ENCODE results near the gene CFL2. TPM values are rescaled to one million over a fixed set of nuclear protein-coding genes. Genes with fewer than 3 reads are reported as not detected.

The CFL2 gene
- total RNA-seq, 1 donor from 2014 or later: 241 TPM

DNA sequence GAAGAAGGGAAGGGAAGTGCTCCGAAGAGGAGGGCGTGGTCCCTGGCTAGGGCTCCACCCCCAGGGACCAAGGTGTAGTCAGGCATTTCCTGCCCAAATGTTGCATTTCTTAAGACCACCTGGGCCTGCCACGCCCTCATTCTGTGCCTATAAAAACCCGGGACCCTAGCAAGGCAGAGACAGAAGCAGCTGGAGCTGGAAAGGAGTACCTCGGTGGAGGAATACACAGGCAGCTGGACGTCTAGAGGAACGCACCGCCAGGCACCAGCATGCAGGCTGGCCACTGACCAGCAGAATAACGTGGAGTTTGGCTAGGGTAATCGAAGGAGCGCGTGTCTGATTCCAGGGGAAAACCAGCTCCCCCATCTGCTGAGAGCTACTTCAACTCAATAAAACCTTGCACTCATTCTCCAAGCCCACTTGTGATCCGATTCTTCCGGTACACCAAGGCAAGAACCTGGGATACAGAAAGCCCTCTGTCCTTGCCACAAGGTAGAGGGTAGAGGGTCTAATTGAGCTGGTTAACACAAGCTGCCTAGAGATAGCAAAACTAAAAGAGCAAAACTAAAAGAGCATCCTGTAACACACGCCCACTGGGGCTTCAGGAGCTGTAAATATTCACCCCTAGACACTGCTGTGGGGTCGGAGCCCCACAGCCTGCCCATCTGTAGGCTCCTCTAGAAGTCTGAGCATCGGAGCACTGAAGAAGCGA is 21.0 kb downstream of the CFL2 start:
- H3K27ac ChIP-seq (ENCODE audit: low read depth, low read length): peak overlapping the region; percentile 22
- peak overlapping the region; percentile 36 to 77 (median 60) for H3K9ac ChIP-seq (ENCODE audit: low read depth in 1 of 3, low read length in 3 of 3)

DNA sequence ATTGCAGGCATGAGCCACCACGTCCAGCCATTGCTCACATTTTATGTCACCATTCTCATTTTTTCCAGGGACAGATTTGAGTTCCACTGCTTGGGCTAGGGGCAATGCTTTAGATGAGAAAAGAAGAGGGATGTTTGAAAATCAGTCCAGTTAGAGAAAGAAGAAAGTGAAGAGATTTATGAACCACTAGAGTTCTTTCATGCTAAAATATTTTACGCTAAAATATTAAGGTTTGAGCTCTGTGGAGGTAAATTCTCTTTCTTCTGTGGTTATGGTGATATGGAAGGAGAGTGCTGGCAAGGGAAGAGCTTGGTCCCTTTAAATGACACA is 21.5 kb downstream of the CFL2 start:
- no peaks in the 10 kb centered on the region for H3K27me3 ChIP-seq (ENCODE audit: control insufficient read depth in 3 of 3, insufficient read depth in 3 of 3, low read length in 3 of 3)
- H3K27ac ChIP-seq (ENCODE audit: low read depth, low read length): no peak overlapping the region
- peak overlapping the region; percentile 68 to 80 (median 74) for H3K4me3 ChIP-seq (ENCODE audit: low read length in 3 of 3)

More for the DNA sequence above, 21.0 kb downstream of the CFL2 start:
- Histone ChIP-seq H3K9me3 (ENCODE audit: control insufficient read depth in 3 of 3, low read length in 3 of 3) (no peaks in the 10 kb centered on the region), H3K4me3 (ENCODE audit: low read length in 3 of 3) (peak overlapping the region; percentile 68 to 80 (median 74)), H3K36me3 (ENCODE audit: control insufficient read depth in 3 of 3, insufficient read depth in 3 of 3, low read length in 3 of 3) (no peaks in the 10 kb centered on the region), H3K27me3 (ENCODE audit: control insufficient read depth in 3 of 3, insufficient read depth in 3 of 3, low read length in 3 of 3) (no peaks in the 10 kb centered on the region), H3K4me1 (ENCODE audit: control insufficient read depth in 3 of 3, insufficient read depth in 3 of 3, low read length in 3 of 3) (peaks cover 10 to 15% (median 14%) of the 10 kb centered on the region in 3 donors)

DNA sequence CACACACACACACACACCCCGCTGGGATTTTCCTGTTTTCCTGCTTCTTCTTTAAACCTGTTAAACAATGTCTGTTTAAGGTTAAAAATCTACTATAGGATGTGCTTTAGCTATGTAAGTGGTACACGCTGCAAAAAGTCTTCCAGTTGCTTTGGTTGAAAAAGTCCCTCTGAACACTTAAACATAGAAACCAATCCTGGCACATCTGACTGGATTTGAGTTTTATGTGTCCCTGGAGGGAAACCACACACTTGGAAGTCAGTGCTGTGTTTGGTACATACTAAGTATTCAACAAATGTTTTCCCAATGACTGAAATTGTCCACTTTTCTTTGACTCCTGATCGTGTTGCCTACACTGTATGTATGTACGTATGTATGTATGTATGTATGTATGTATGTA is 22.0 kb downstream of the CFL2 start:
- Histone ChIP-seq H3K4me3 (ENCODE audit: low read length in 3 of 3) (peak overlapping the region in 1 of 3 donors; percentile 74), H3K9ac (ENCODE audit: low read depth in 1 of 3, low read length in 3 of 3) (no peak overlapping the region), H3K4me1 (ENCODE audit: control insufficient read depth in 3 of 3, insufficient read depth in 3 of 3, low read length in 3 of 3) (peaks cover 10 to 15% (median 14%) of the 10 kb centered on the region in 3 donors), H3K9me3 (ENCODE audit: control insufficient read depth in 3 of 3, low read length in 3 of 3) (no peaks in the 10 kb centered on the region), H3K36me3 (ENCODE audit: control insufficient read depth in 3 of 3, insufficient read depth in 3 of 3, low read length in 3 of 3) (no peaks in the 10 kb centered on the region), H3K27ac (ENCODE audit: low read depth, low read length) (no peak overlapping the region), H3K27me3 (ENCODE audit: control insufficient read depth in 3 of 3, insufficient read depth in 3 of 3, low read length in 3 of 3) (no peaks in the 10 kb centered on the region)

More for the DNA sequence above, 21.5 kb downstream of the CFL2 start:
- Histone ChIP-seq H3K4me1 (ENCODE audit: control insufficient read depth in 3 of 3, insufficient read depth in 3 of 3, low read length in 3 of 3) (peaks cover 10 to 15% (median 14%) of the 10 kb centered on the region in 3 donors), H3K9me3 (ENCODE audit: control insufficient read depth in 3 of 3, low read length in 3 of 3) (no peaks in the 10 kb centered on the region), H3K36me3 (ENCODE audit: control insufficient read depth in 3 of 3, insufficient read depth in 3 of 3, low read length in 3 of 3) (no peaks in the 10 kb centered on the region), H3K9ac (ENCODE audit: low read depth in 1 of 3, low read length in 3 of 3) (peak overlapping the region; percentile 36 to 77 (median 60))

DNA sequence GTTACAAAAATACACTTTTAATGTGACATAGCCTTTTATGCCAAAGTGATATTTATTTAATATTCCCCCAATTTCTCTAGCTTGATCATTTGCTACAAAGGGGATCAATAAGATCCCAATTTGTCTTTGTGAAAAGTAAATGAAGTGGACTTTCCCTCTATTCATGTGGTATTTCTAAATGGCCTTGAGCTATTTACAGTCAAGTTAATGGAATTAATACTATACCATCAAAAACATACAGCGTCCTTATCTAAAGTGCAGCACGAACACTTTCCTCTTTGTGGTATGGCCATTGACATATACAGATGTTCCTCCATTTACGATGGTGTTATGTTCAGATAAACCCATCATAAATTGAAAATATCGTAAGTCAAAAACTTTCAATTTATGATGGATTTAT is 23.2 kb downstream of the CFL2 start:
- Histone ChIP-seq H3K4me3 (ENCODE audit: low read length in 3 of 3) (no peak overlapping the region), H3K27ac (ENCODE audit: low read depth, low read length) (no peak overlapping the region), H3K27me3 (ENCODE audit: control insufficient read depth in 3 of 3, insufficient read depth in 3 of 3, low read length in 3 of 3) (no peaks in the 10 kb centered on the region), H3K36me3 (ENCODE audit: control insufficient read depth in 3 of 3, insufficient read depth in 3 of 3, low read length in 3 of 3) (no peaks in the 10 kb centered on the region), H3K9ac (ENCODE audit: low read depth in 1 of 3, low read length in 3 of 3) (no peak overlapping the region), H3K9me3 (ENCODE audit: control insufficient read depth in 3 of 3, low read length in 3 of 3) (no peaks in the 10 kb centered on the region), H3K4me1 (ENCODE audit: control insufficient read depth in 3 of 3, insufficient read depth in 3 of 3, low read length in 3 of 3) (peaks cover 10 to 15% (median 14%) of the 10 kb centered on the region in 3 donors)

DNA sequence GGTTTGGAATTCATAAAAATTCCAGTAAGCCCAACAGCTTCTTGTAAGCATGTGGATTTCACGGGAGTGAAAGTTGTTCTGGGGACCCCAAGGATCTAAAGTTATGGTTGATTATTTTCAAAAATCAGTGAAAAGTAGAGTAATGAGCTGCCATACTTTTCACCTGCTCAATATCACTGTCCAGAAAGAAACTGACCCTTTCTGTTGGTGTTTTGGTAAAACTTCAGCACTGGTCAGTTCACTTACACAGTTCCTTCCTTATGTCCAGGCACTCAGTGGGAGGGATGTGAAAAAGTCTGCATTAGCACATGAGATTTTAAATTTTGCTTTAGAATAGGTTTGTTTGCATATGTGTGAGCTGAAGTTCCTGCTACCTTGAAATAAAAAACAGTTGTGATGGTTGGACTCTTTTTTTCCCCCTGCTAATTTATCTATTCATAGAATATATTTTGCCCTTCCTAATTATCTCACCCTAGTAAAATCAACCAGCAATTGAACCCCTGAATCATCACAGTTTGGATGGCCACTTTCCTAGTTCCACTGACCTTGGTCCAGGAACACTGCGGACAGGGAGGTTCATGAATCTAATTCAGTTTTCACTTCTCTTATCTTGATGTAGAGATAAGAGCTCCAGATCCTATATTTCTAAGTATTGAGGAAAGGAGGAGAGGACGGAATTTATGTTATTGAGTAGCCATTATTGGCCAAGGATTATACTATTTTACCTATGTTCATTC is 25.8 kb downstream of the CFL2 start:
- H3K27me3 ChIP-seq (ENCODE audit: control insufficient read depth in 3 of 3, insufficient read depth in 3 of 3, low read length in 3 of 3): no peaks in the 10 kb centered on the region
- no peak overlapping the region for H3K27ac ChIP-seq (ENCODE audit: low read depth, low read length)
- H3K9me3 ChIP-seq (ENCODE audit: control insufficient read depth in 3 of 3, low read length in 3 of 3): no peaks in the 10 kb centered on the region
- H3K4me3 ChIP-seq (ENCODE audit: low read length in 3 of 3): no peak overlapping the region
- H3K36me3 ChIP-seq (ENCODE audit: control insufficient read depth in 3 of 3, insufficient read depth in 3 of 3, low read length in 3 of 3): no peaks in the 10 kb centered on the region
- peaks cover 10 to 15% (median 14%) of the 10 kb centered on the region in 3 donors for H3K4me1 ChIP-seq (ENCODE audit: control insufficient read depth in 3 of 3, insufficient read depth in 3 of 3, low read length in 3 of 3)
- H3K9ac ChIP-seq (ENCODE audit: low read depth in 1 of 3, low read length in 3 of 3): no peak overlapping the region

DNA sequence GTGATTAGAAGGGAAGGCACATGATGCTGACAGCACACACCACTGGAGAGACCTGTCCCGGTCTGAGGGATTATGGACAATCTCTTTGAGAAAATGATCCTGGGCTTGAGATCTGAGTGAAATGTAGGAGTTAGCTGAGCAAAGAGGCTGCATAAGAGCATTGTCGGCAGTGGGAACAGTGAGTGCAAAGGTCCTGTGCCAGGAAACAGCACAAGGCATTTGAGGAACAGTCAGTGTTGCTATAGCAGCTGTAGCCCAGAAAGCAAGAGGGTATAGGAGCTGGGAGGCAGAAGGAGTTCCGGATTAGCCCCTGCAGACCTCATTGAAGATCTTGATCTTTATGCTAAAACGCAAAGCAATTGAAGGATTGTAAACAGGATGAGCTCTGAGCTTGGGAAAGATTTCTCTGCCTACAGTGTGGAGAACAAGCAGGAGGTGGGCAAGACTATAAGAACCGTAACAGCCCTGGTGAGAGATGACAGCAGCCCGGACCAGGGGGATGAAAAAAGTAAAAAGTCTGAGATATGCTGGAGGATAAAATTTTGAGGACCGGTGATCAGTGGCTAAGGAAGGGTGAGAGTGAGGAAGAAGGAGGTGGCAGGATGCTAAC is 28.5 kb downstream of the CFL2 start:
- no peaks in the 10 kb centered on the region for H3K9me3 ChIP-seq (ENCODE audit: control insufficient read depth in 3 of 3, low read length in 3 of 3)
- no peak overlapping the region for H3K27ac ChIP-seq (ENCODE audit: low read depth, low read length)
- H3K36me3 ChIP-seq (ENCODE audit: control insufficient read depth in 3 of 3, insufficient read depth in 3 of 3, low read length in 3 of 3): no peaks in the 10 kb centered on the region
- no peak overlapping the region for H3K4me3 ChIP-seq (ENCODE audit: low read length in 3 of 3)
- peaks cover 2 to 8% (median 7%) of the 10 kb centered on the region in 3 donors for H3K4me1 ChIP-seq (ENCODE audit: control insufficient read depth in 3 of 3, insufficient read depth in 3 of 3, low read length in 3 of 3)
- H3K9ac ChIP-seq (ENCODE audit: low read depth in 1 of 3, low read length in 3 of 3): no peak overlapping the region
- H3K27me3 ChIP-seq (ENCODE audit: control insufficient read depth in 3 of 3, insufficient read depth in 3 of 3, low read length in 3 of 3): no peaks in the 10 kb centered on the region

DNA sequence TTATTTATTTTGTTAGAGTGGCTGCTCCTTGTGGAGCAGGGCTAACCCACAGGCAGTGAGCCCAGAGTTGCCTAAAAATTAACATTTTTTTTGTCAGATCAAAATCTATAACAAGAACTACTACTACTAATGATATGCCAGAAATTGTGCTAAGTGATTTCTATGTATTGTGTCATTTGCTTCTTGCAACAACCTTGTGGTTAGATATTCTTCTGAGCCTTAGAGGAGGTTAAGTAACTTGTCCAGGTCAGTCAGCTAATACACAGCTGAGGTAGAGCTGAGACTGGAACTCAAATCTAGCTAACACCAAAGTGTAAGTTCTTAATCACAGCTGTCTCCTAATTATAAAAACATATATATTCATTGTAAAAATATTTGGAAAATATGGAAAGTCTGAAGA is 29.8 kb downstream of the CFL2 start:
- Histone ChIP-seq H3K27me3 (ENCODE audit: control insufficient read depth in 3 of 3, insufficient read depth in 3 of 3, low read length in 3 of 3) (no peaks in the 10 kb centered on the region), H3K27ac (ENCODE audit: low read depth, low read length) (no peak overlapping the region), H3K4me1 (ENCODE audit: control insufficient read depth in 3 of 3, insufficient read depth in 3 of 3, low read length in 3 of 3) (peaks cover 2 to 9% (median 8%) of the 10 kb centered on the region in 3 donors), H3K9me3 (ENCODE audit: control insufficient read depth in 3 of 3, low read length in 3 of 3) (no peaks in the 10 kb centered on the region), H3K36me3 (ENCODE audit: control insufficient read depth in 3 of 3, insufficient read depth in 3 of 3, low read length in 3 of 3) (no peaks in the 10 kb centered on the region), H3K4me3 (ENCODE audit: low read length in 3 of 3) (no peak overlapping the region), H3K9ac (ENCODE audit: low read depth in 1 of 3, low read length in 3 of 3) (no peak overlapping the region)

DNA sequence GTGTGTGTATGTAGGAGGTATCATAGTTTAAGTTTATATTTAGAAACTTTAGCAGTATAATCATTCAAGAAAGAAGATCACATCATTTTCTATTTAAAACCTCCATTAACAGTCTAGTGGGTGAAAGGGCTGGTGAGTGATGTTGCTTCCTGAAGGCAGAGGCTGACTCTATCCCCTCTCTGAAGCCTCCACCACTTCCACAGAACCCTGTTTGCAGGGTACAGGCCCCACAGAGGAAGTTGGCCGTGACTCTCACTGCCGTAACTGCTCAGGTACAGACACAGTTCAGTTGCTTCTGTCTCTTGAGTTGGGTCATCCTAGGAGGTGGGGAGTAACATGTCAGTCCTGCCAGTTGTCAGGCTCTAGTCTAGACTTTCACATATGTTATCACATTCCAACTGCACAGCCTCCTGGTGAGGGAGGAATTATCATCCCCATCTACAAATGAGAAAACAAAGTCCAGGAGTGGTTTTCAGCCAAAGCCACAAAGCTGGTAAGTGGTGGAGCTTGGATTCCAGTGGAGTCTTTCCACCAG is 31.5 kb downstream of the CFL2 start:
- Histone ChIP-seq H3K9ac (ENCODE audit: low read depth in 1 of 3, low read length in 3 of 3) (peak overlapping the region in 2 of 3 donors; percentile 46 to 55), H3K4me3 (ENCODE audit: low read length in 3 of 3) (peak overlapping the region in 1 of 3 donors; percentile 1), H3K27me3 (ENCODE audit: control insufficient read depth in 3 of 3, insufficient read depth in 3 of 3, low read length in 3 of 3) (no peaks in the 10 kb centered on the region), H3K4me1 (ENCODE audit: control insufficient read depth in 3 of 3, insufficient read depth in 3 of 3, low read length in 3 of 3) (peaks cover 2 to 9% (median 8%) of the 10 kb centered on the region in 3 donors), H3K9me3 (ENCODE audit: control insufficient read depth in 3 of 3, low read length in 3 of 3) (no peaks in the 10 kb centered on the region), H3K27ac (ENCODE audit: low read depth, low read length) (peak overlapping the region; percentile 76), H3K36me3 (ENCODE audit: control insufficient read depth in 3 of 3, insufficient read depth in 3 of 3, low read length in 3 of 3) (no peaks in the 10 kb centered on the region)

DNA sequence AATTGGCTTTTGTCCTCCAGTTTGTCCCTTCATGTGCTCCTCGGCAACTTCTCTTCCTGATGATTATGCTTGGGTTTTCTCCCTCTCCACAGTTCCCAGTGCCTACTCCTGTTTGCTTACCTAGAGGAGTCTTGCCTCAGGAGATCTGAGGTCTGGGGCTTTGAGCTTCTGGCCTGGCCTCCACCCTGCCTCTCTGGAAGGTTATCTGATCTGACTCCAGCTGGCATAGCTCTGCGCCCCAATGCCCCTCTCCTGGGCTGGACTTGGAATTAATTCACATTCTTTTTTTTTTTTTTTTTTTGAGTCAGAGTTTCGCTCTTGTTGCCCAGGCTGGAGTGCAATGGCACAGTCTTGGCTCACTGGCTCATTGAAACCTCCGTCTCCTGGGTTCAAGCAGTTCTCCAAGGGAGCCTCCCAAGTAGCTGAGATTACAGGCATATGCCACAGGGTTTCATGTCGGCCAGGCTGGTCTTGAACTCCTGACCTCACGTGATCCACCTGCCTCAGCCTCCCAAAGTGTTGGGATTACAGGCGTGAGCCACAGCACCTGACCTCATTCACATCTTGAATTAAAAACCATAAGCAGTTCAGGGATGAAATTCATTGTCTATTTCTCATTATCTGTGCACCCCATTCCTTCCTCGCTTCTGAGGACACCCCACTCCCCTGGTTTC is 33.5 kb downstream of the CFL2 start:
- H3K27me3 ChIP-seq (ENCODE audit: control insufficient read depth in 3 of 3, insufficient read depth in 3 of 3, low read length in 3 of 3): no peaks in the 10 kb centered on the region
- peaks cover 6 to 9% (median 8%) of the 10 kb centered on the region in 3 donors for H3K4me1 ChIP-seq (ENCODE audit: control insufficient read depth in 3 of 3, insufficient read depth in 3 of 3, low read length in 3 of 3)
- peak overlapping the region; percentile 15 for H3K27ac ChIP-seq (ENCODE audit: low read depth, low read length)
- no peak overlapping the region for H3K9ac ChIP-seq (ENCODE audit: low read depth in 1 of 3, low read length in 3 of 3)
- no peaks in the 10 kb centered on the region for H3K36me3 ChIP-seq (ENCODE audit: control insufficient read depth in 3 of 3, insufficient read depth in 3 of 3, low read length in 3 of 3)
- peak overlapping the region in 1 of 3 donors; percentile 13 for H3K4me3 ChIP-seq (ENCODE audit: low read length in 3 of 3)
- H3K9me3 ChIP-seq (ENCODE audit: control insufficient read depth in 3 of 3, low read length in 3 of 3): no peaks in the 10 kb centered on the region
